Upper lobe of right lung (tissue), 1 donor: ENCODE measurements around the gene ACTN4. TPM values are rescaled to one million over a fixed set of nuclear protein-coding genes. Genes with fewer than 3 reads are reported as not detected.

Experiments used
- ATAC-seq: fragments of 200-7000 bp; cut with Tn5 transposase; one replicate; pipeline ENCODE4 v1.9.1; 2020; ENCODE audit warnings: mild to moderate bottlenecking, moderate library complexity
- DNase-seq: peaks from one replicate; pipeline ENCODE4 v3.0.0-alpha.2; 2020
- H3K27ac ChIP-seq: fragments of 200-600 bp; one replicate; pipeline ENCODE4 v1.8.0; 2022
- H3K27me3 ChIP-seq: fragments of 200-600 bp; one replicate; pipeline ENCODE4 v1.8.0; 2022; ENCODE audit warnings: mild to moderate bottlenecking
- H3K36me3 ChIP-seq: fragments of 200-600 bp; one replicate; pipeline ENCODE4 v1.8.0; 2022
- H3K4me1 ChIP-seq: fragments of 200-600 bp; one replicate; pipeline ENCODE4 v1.8.0; 2022
- H3K4me3 ChIP-seq: fragments of 200-600 bp; one replicate; pipeline ENCODE4 v1.8.0; 2022; ENCODE audit warnings: mild to moderate bottlenecking
- H3K9me3 ChIP-seq: fragments of 200-600 bp; one replicate; pipeline ENCODE4 v1.8.0; 2022
- CTCF ChIP-seq: fragments of 200-600 bp; IDR thresholded peaks from one replicate; pipeline ENCODE4 v1.8.0; 2022; ENCODE audit warnings: antibody characterized with exemption
- intact Hi-C: fragments of 100-400 bp; cut with DNase I; formaldehyde crosslinking; loops from one replicate; pipeline ENCODE4 v1.11.0; 2022
- total RNA-seq: library from RNA; stranded (reverse); fragmentation: NEBNext Ultra II Directional; extraction: Animal tissue kit (Norgen Biotek cat#: 25700); gene quantifications from one replicate; pipeline ENCODE4 v1.2.1, GENCODE V29; 2021
- donor health status: DM: no; HTN: yes; CAD: no; lungs with severe emphysema.

Gene ACTN4
- total RNA-seq, 1 donor from 2014 or later = 565 TPM

GRCh38 chr19:38723606-38723965 is 76.1 kb downstream of the ACTN4 start:
- intact Hi-C loops = no loop called here
- peaks cover 24% of the 10 kb centered on the region for H3K4me1 ChIP-seq

DNA sequence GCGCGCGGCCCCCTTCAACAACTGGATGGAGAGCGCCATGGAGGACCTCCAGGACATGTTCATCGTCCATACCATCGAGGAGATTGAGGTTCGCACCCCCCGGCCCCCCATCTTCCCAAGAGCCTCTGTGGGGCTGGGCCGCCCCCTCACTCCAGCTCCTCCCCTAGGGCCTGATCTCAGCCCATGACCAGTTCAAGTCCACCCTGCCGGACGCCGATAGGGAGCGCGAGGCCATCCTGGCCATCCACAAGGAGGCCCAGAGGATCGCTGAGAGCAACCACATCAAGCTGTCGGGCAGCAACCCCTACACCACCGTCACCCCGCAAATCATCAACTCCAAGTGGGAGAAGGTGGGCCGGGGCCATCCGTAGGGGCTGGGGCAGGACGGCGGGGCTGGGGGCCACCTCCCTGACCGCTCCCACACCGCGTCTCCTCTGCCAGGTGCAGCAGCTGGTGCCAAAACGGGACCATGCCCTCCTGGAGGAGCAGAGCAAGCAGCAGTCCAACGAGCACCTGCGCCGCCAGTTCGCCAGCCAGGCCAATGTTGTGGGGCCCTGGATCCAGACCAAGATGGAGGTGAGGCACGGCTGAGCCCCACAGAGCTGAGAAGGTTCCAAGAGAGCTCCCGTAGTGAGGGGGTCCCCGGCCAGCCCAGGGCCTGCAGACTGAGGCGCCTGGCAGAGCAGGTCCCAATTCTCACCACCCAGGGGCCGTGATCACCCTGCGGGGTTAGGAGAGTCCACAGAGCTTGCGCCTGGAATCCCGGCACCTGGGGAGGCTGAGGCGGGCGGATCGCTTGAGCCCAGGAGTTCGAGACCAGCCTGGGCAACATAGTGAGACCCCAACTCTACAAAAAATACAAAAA is 76.8 kb downstream of the ACTN4 start:
- peaks cover 18% of the 10 kb centered on the region for H3K4me1 ChIP-seq

More at GRCh38 chr19:38723606-38723965, 76.1 kb downstream of the ACTN4 start:
- Histone ChIP-seq H3K27me3 (no peaks in the 10 kb centered on the region), H3K4me3 (no peak overlapping the region), H3K36me3 (peaks cover 94% of the 10 kb centered on the region), H3K9me3 (no peaks in the 10 kb centered on the region), H3K27ac (no peak overlapping the region)
- DNase-seq = no peak
- ATAC-seq = no peak
- no peak for TF ChIP-seq CTCF

GRCh38 chr19:38725469-38726283 is 78.2 kb downstream of the ACTN4 start:
- H3K4me1 ChIP-seq = peaks cover 10% of the 10 kb centered on the region
- no peak for DNase-seq
- H3K36me3 ChIP-seq = peaks cover 94% of the 10 kb centered on the region
- no peak overlapping the region for H3K27ac ChIP-seq
- TF ChIP-seq CTCF = no peak
- no peak for ATAC-seq
- H3K27me3 ChIP-seq = no peaks in the 10 kb centered on the region
- intact Hi-C loops = no loop called here
- H3K9me3 ChIP-seq = no peaks in the 10 kb centered on the region
- no peak overlapping the region for H3K4me3 ChIP-seq

More for the DNA sequence above, 76.8 kb downstream of the ACTN4 start:
- Histone ChIP-seq H3K36me3 (peaks cover 94% of the 10 kb centered on the region), H3K27ac (no peak overlapping the region), H3K9me3 (no peaks in the 10 kb centered on the region), H3K27me3 (no peaks in the 10 kb centered on the region), H3K4me3 (no peak overlapping the region)
- no peak for DNase-seq
- no peak for TF ChIP-seq CTCF
- ATAC-seq = no peak
- intact Hi-C loops = no loop called here

DNA sequence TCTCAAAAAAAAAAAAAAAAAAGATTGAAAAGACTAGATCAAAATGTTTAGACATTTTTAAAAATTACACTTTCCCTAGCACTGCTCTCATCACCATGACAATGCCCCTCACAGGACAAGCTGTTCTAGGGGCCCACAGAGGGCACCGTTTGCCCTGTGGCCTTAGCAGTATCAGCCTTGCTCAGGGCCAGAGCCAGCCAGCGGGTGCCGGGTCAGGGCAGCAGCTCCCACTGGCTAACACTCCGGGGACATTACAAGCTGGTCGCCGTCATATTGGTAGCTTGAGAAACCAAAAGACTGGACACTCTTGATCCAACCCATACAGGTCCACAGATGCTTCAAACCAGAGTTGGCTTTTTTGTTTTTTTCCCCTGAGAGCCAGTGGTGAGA is 78.8 kb downstream of the ACTN4 start:
- peaks cover 10% of the 10 kb centered on the region for H3K4me1 ChIP-seq
- no peak overlapping the region for H3K27ac ChIP-seq
- H3K27me3 ChIP-seq = no peaks in the 10 kb centered on the region
- peaks cover 93% of the 10 kb centered on the region for H3K36me3 ChIP-seq
- DNase-seq (no peak), ATAC-seq (no peak)
- H3K4me3 ChIP-seq = no peak overlapping the region
- intact Hi-C loops = no loop called here
- no peak for TF ChIP-seq CTCF
- H3K9me3 ChIP-seq = no peaks in the 10 kb centered on the region

DNA sequence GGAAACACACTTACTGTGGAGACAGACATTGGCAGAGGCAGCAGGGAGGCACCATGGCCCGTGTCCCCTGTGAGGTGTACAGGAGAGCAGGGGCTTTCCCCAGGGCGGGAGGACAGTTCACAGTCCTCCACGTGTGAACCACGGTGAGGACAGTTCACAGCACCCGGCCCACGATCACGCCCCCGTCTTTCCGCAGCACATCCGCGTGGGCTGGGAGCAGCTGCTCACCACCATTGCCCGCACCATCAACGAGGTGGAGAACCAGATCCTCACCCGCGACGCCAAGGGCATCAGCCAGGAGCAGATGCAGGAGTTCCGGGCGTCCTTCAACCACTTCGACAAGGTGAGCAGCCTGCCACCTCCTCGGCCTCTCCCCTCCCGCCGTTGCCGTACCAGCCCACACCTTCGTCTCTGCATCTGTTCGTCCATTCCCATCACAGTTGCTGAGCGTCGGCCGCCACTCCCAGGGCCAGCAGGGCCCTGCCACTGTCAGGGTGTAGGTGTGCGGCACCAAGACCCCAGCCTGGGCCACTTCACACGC is 79.4 kb downstream of the ACTN4 start:
- H3K27ac ChIP-seq = no peak overlapping the region
- H3K27me3 ChIP-seq = no peaks in the 10 kb centered on the region
- H3K4me1 ChIP-seq = peaks cover 10% of the 10 kb centered on the region
- TF ChIP-seq CTCF = no peak
- H3K4me3 ChIP-seq = no peak overlapping the region
- ATAC-seq (no peak), DNase-seq (no peak)
- intact Hi-C loops = no loop called here
- peaks cover 87% of the 10 kb centered on the region for H3K36me3 ChIP-seq
- no peaks in the 10 kb centered on the region for H3K9me3 ChIP-seq
